GM13976 (cell line): Measurements from ENCODE around the gene NUCKS1.
A peak's percentile ranks its signal among the peaks of the same experiment; 100 is the strongest.

Experiments used
- DNase-seq: peaks from one replicate; pipeline ENCODE4 v3.0.0; 2012; ENCODE audit warnings: low spot score
- in situ Hi-C: fragments of 300-500 bp; cut with MboI; formaldehyde crosslinking; loops from one replicate; pipeline ENCODE4 v1.12.0; 2022; ENCODE audit warnings: low sequenced_read_pairs, mixed read lengths, inconsistent platforms; ENCODE audit not compliant: unreplicated experiment
- TF ChIP-seq, protein P1 (sequence below): IDR thresholded peaks from 2 replicates; pipeline ENCODE4 v1.5.1; 2012; ENCODE audit warnings: borderline replicate concordance, mild to moderate bottlenecking; ENCODE audit not compliant: insufficient read depth; ENCODE audit errors: extremely low read depth, missing control alignments, control extremely low read depth

The NUCKS1 gene

DNA sequence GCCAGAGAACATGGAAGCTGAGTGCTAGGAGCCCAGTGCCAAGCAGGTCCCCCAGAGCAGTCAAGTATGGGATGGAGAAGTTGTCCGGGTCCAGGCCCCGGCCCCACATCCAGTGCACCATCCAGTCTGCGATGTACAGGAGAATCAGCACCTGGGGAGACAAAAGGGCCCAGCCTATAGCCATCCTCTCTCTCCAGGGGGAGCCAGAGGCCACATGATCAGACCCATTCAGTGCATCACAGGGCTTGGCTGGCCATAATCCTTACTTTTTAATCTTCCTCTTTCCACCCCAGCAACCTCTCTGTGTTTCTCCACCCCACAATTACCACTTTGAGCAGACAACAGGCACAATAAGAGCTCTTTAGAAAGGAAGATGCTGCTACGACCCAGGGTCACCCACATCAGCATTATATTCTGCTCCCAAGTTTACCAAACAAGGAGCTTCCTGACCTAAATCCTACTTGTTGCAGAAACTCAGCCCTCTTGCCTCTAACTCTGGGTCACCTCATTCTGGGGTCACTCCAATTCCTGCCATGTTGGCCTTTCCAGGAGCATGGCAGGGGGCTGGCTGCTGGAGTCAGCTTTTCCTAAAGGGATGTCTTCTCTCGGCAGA, 41.7 kb upstream of the NUCKS1 start:
- TF ChIP-seq, protein P1, sequence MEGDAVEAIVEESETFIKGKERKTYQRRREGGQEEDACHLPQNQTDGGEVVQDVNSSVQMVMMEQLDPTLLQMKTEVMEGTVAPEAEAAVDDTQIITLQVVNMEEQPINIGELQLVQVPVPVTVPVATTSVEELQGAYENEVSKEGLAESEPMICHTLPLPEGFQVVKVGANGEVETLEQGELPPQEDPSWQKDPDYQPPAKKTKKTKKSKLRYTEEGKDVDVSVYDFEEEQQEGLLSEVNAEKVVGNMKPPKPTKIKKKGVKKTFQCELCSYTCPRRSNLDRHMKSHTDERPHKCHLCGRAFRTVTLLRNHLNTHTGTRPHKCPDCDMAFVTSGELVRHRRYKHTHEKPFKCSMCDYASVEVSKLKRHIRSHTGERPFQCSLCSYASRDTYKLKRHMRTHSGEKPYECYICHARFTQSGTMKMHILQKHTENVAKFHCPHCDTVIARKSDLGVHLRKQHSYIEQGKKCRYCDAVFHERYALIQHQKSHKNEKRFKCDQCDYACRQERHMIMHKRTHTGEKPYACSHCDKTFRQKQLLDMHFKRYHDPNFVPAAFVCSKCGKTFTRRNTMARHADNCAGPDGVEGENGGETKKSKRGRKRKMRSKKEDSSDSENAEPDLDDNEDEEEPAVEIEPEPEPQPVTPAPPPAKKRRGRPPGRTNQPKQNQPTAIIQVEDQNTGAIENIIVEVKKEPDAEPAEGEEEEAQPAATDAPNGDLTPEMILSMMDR, result peak; percentile 74
- DNase-seq, result peak; percentile 79
- in situ Hi-C loops, result loop anchor here (10.0 to 25.0 kb wide), 3 partner anchors 123 to 321 kb away; partner anchors contain the start of gene AVPR1B

DNA sequence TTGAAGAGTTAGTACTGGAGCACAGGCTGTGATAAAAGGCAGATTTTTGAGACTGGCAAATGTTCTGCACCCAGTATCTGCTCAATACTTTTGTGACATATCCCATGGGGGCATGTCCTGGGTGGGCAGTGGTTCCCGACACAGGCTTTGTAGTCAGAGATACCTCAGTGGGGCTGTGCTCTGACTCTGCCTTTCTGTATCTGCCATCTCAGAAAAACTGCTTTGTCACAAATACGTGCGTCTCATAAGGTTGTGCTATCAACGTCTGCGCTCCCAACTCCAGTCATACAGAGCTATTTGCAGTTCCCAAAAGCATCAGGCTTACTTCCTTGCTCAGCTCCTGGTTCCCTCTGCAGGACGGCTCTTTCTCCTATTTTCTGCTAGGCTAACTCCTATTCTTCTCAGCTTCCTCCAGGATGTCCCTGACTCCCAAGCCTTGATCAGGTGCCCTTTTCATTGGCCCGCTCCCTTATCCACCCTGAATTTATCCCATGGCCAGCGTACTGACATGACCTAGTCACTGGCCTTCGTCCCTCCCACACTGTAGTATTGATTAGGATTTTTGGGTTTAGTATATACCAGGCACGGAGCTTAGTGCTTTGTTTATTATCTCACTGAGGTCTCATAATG, 37.4 kb upstream of the NUCKS1 start:
- TF ChIP-seq, protein P1, result no peak
- in situ Hi-C loops, result loop anchor here (25.0 kb wide), 1 partner anchor 325 kb away; the partner anchor contains the start of gene AVPR1B
- DNase-seq, result no peak

DNA sequence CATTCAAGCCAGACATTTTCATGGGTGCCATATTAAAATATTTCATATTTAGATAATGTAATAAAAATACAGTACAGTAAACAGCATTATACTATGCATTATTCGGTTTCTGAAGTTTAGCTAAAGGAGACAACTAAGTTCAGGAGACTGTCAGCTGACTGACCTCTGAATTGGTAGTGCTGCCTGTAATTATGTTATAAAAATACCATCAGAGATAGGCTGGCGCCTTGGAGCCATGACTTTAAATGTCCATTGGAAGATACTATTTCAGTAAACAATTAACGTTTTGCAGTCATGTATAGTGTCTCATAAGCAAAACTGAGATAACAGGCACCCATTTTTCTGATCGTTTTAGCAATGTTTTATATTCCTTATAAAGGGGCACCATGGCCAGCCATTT, 36.6 kb upstream of the NUCKS1 start:
- no peak for DNase-seq
- TF ChIP-seq, protein P1, result no peak
- in situ Hi-C loops, result loop anchor here (25.0 kb wide), 1 partner anchor 326 kb away; the partner anchor contains the start of gene AVPR1B

DNA sequence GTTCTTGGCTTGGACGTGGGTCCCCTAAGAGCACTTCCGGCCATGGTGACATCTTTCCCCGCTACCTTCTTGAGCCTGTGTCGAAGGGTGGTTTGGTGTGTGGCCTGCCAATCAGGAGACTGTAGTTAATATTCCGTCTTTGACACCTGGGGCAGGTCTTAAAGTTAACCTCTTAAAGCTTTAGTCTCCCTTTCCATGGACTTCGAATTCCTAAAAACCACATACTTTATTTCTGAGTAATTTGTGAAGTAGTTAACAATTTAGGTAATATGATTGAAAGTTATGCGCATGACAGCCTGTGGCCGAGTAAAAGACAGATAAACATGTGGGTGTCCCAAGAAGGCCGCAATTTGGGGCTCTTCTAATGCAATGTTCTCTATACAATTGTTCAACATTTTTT, 35.5 kb upstream of the NUCKS1 start:
- TF ChIP-seq, protein P1, result no peak
- in situ Hi-C loops, result loop anchor here (25.0 kb wide), 1 partner anchor 327 kb away; the partner anchor contains the start of gene AVPR1B
- DNase-seq, result no peak

DNA sequence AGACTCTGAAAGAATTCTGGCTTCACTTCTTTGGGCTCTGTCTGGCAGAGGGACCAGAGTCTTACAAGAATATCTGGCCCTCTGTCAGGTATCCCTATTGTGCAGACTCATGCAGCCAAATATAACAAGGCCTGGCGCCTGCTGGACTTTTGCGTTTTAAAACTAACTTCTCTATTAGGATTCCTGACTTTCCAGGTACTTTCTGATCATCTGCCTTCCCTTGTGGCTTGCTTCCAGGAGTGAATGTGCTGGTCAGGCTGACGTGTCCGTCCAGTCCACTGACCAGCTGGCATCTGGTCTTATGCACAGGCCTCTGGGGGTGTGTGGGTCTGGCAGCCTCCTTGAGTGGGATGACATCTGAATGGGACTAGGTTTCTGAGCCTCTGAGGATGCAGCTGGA, 33.9 kb upstream of the NUCKS1 start:
- TF ChIP-seq, protein P1, result no peak
- no peak for DNase-seq
- in situ Hi-C loops, result loop anchor here (25.0 kb wide), 1 partner anchor 328 kb away; the partner anchor contains the start of gene AVPR1B

DNA sequence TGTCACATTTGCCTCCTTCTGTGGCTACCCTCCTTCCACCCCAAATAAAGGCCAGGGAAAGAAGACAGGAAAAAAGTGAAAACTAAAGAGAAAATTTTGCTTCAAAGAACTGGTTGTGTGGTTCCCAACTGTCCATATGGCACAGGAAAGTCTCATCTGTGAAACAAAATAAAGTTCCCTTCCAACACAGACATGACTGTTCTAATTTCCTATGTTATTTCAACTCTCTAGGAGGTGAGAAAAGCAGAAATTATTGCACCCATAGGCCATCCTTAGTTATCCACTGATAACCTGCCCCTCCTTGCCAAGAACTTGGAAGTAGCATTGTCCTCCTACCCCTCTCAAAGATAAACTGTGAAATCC, 33.4 kb upstream of the NUCKS1 start:
- DNase-seq, result no peak
- TF ChIP-seq, protein P1, result no peak
- in situ Hi-C loops, result loop anchor here (25.0 kb wide), 1 partner anchor 329 kb away; the partner anchor contains the start of gene AVPR1B
